ENCODE measurements around the gene GOLM1. TPM values are rescaled to one million over a fixed set of nuclear protein-coding genes. Genes with fewer than 3 reads are reported as not detected.

The GOLM1 gene
- total and polyA plus RNA-seq, 2 donors from 2014 or later = 88.6 to 133 TPM

GRCh38 chr9:86009133-86009532 is 90.2 kb downstream of the GOLM1 start:
- Histone ChIP-seq H3K36me3 (ENCODE audit: control insufficient read depth in 2 of 3, insufficient read depth in 3 of 3, low read length in 3 of 3) (peaks cover 9 to 18% (median 9%) of the 10 kb centered on the region in 3 donors), H3K4me3 (ENCODE audit: low read length in 3 of 3) (no peak overlapping the region), H3K9me3 (ENCODE audit: control insufficient read depth in 2 of 3, insufficient read depth in 1 of 3, low read length in 3 of 3) (peaks cover 0 to 4% (median 3%) of the 10 kb centered on the region in 3 donors), H3K27me3 (ENCODE audit: control insufficient read depth, insufficient read depth, low read length) (no peaks in the 10 kb centered on the region), H3K27ac (ENCODE audit: low read depth in 2 of 2, low read length in 2 of 2) (no peak overlapping the region), H3K9ac (ENCODE audit: low read length in 3 of 3) (no peak overlapping the region), H3K4me1 (ENCODE audit: control insufficient read depth in 2 of 3, insufficient read depth in 2 of 3, low read depth in 1 of 3, low read length in 3 of 3) (no peaks in the 10 kb centered on the region)
- TF ChIP-seq CTCF (IDR thresholded peaks at IDR 0.05; ENCODE audit: borderline replicate concordance, extremely low read depth, insufficient read depth) = no peak
- DNase-seq (no peak), FAIRE-seq (no peak)
- intact Hi-C loops (cut with DNase I) = no loop called here

- intact Hi-C loops (cut with DNase I) = no loop called here
- Histone ChIP-seq H3K9ac (ENCODE audit: low read length in 3 of 3) (no peak overlapping the region), H3K4me3 (ENCODE audit: low read length in 3 of 3) (no peak overlapping the region), H3K27ac (ENCODE audit: low read depth in 2 of 2, low read length in 2 of 2) (no peak overlapping the region), H3K27me3 (ENCODE audit: control insufficient read depth, insufficient read depth, low read length) (no peaks in the 10 kb centered on the region), H3K4me1 (ENCODE audit: control insufficient read depth in 2 of 3, insufficient read depth in 2 of 3, low read depth in 1 of 3, low read length in 3 of 3) (no peaks in the 10 kb centered on the region), H3K36me3 (ENCODE audit: control insufficient read depth in 2 of 3, insufficient read depth in 3 of 3, low read length in 3 of 3) (peaks cover 7 to 18% (median 13%) of the 10 kb centered on the region in 3 donors), H3K9me3 (ENCODE audit: control insufficient read depth in 2 of 3, insufficient read depth in 1 of 3, low read length in 3 of 3) (peaks cover 0 to 4% (median 3%) of the 10 kb centered on the region in 3 donors)
- DNase-seq (no peak), FAIRE-seq (no peak)
- no peak for TF ChIP-seq CTCF (IDR thresholded peaks at IDR 0.05; ENCODE audit: borderline replicate concordance, extremely low read depth, insufficient read depth)
These were observed 94.0 kb downstream of the GOLM1 start for GRCh38 chr9:86005253-86005775.

- DNase-seq = no peak
- H3K9me3 ChIP-seq (ENCODE audit: control insufficient read depth in 2 of 3, insufficient read depth in 1 of 3, low read length in 3 of 3) = no peaks in the 10 kb centered on the region
- H3K27ac ChIP-seq (ENCODE audit: low read depth in 2 of 2, low read length in 2 of 2) = no peak overlapping the region
- no peaks in the 10 kb centered on the region for H3K4me1 ChIP-seq (ENCODE audit: control insufficient read depth in 2 of 3, insufficient read depth in 2 of 3, low read depth in 1 of 3, low read length in 3 of 3)
- H3K27me3 ChIP-seq (ENCODE audit: control insufficient read depth, insufficient read depth, low read length) = no peaks in the 10 kb centered on the region
- H3K9ac ChIP-seq (ENCODE audit: low read length in 3 of 3) = no peak overlapping the region
- TF ChIP-seq CTCF (IDR thresholded peaks at IDR 0.05; ENCODE audit: borderline replicate concordance, extremely low read depth, insufficient read depth) = no peak
- H3K4me3 ChIP-seq (ENCODE audit: low read length in 3 of 3) = no peak overlapping the region
- peaks cover 0 to 5% (median 2%) of the 10 kb centered on the region in 3 donors for H3K36me3 ChIP-seq (ENCODE audit: control insufficient read depth in 2 of 3, insufficient read depth in 3 of 3, low read length in 3 of 3)
- intact Hi-C loops (cut with DNase I) = no loop called here
- no peak for FAIRE-seq
These were observed 103.8 kb downstream of the GOLM1 start for GRCh38 chr9:85995599-85995998.

GRCh38 chr9:85995097-85995496 is 104.3 kb downstream of the GOLM1 start:
- Histone ChIP-seq H3K9ac (ENCODE audit: low read length in 3 of 3) (no peak overlapping the region), H3K27ac (ENCODE audit: low read depth in 2 of 2, low read length in 2 of 2) (no peak overlapping the region), H3K27me3 (ENCODE audit: control insufficient read depth, insufficient read depth, low read length) (no peaks in the 10 kb centered on the region), H3K9me3 (ENCODE audit: control insufficient read depth in 2 of 3, insufficient read depth in 1 of 3, low read length in 3 of 3) (no peaks in the 10 kb centered on the region), H3K4me3 (ENCODE audit: low read length in 3 of 3) (no peak overlapping the region), H3K4me1 (ENCODE audit: control insufficient read depth in 2 of 3, insufficient read depth in 2 of 3, low read depth in 1 of 3, low read length in 3 of 3) (no peaks in the 10 kb centered on the region), H3K36me3 (ENCODE audit: control insufficient read depth in 2 of 3, insufficient read depth in 3 of 3, low read length in 3 of 3) (peaks cover 0 to 5% (median 3%) of the 10 kb centered on the region in 3 donors)
- no peak for DNase-seq
- no peak for TF ChIP-seq CTCF (IDR thresholded peaks at IDR 0.05; ENCODE audit: borderline replicate concordance, extremely low read depth, insufficient read depth)
- peak; percentile 92 for FAIRE-seq
- intact Hi-C loops (cut with DNase I) = no loop called here

Measured in kidney (tissue), 14 donors.